ENCODE measurements around the gene RPS6KB1. TPM values are rescaled to one million over a fixed set of nuclear protein-coding genes. Genes with fewer than 3 reads are reported as not detected.
A peak's percentile ranks its signal among the peaks of the same experiment; 100 is the strongest.
"Not testable (repeated sequence)": the region's sequence is repeated elsewhere in the genome, so short reads cannot be mapped to it uniquely, and the experiment has no call there.

The RPS6KB1 gene
- polyA plus RNA-seq, 1 of the 3 experiments (the other 2 are of a cell fraction) = 13.4 TPM

- TF ChIP-seq USF1 (IDR thresholded peaks at IDR 0.05; ENCODE audit: borderline replicate concordance, low read depth) (no peak), RFX5 (IDR thresholded peaks at IDR 0.05; ENCODE audit: low read length) (no peak), NRF1 (IDR thresholded peaks at IDR 0.05; ENCODE audit: low read depth, low read length) (no peak), CTCF (IDR thresholded peaks at IDR 0.05) (peak; percentile 84), GATA2 (CRISPR knock-in tag; IDR thresholded peaks at IDR 0.05) (no peak), NFIC (IDR thresholded peaks at IDR 0.05; ENCODE audit: borderline replicate concordance) (no peak), TEAD4 (IDR thresholded peaks at IDR 0.05; ENCODE audit: borderline replicate concordance, insufficient read depth) (no peak), TAF1 (IDR thresholded peaks at IDR 0.05; ENCODE audit: borderline replicate concordance, low read depth, low read length) (no peak), TCF12 (IDR thresholded peaks at IDR 0.05) (no peak), RCOR1 (IDR thresholded peaks at IDR 0.05; ENCODE audit: low read length) (no peak), FOSL2 (IDR thresholded peaks at IDR 0.05; ENCODE audit: borderline replicate concordance, low read depth) (no peak), EP300 (IDR thresholded peaks at IDR 0.05; ENCODE audit: borderline replicate concordance in 1 of 2, low read depth in 1 of 2, low read length in 1 of 2) (no peak), RXRA (IDR thresholded peaks at IDR 0.05; ENCODE audit: borderline replicate concordance, low read depth) (no peak)
Measured at GRCh38 chr17:59914274-59914854, 21.4 kb downstream of the RPS6KB1 start (continued).

GRCh38 chr17:59916446-59916845 lies 23.5 kb downstream of the RPS6KB1 start:
- no peaks in the 10 kb centered on the region for H3K9me3 ChIP-seq
- peaks cover 41 to 78% of the 10 kb centered on the region in 2 experiments for H3K36me3 ChIP-seq (replicated peaks in 1 of 2; ENCODE audit: control insufficient read depth in 1 of 2, insufficient read depth in 2 of 2, low read length in 1 of 2)
- no peak overlapping the region for H3K27ac ChIP-seq (ENCODE audit: low read depth in 2 of 2, low read length in 1 of 2)
- CTCF ChIA-PET = interaction anchor here (1.1 to 8.1 kb wide), 3 partner anchors 121 to 134 kb away, joined by 3 to 129 read pairs (median 10); no protein-coding TSS in a partner anchor
- H3K9me2 ChIP-seq = no peaks in the 10 kb centered on the region
- TF ChIP-seq MAX (IDR thresholded peaks at IDR 0.05; ENCODE audit: low read depth) (no peak), ZBTB33 (IDR thresholded peaks at IDR 0.05; ENCODE audit: borderline replicate concordance, low read depth) (no peak), RXRA (IDR thresholded peaks at IDR 0.05; ENCODE audit: borderline replicate concordance, low read depth) (no peak)
- H3K4me2 ChIP-seq = no peak overlapping the region
- H3K4me3 ChIP-seq (ENCODE audit: low read depth in 2 of 2, low read length in 1 of 2) = no peak overlapping the region
- H3K27me3 ChIP-seq (ENCODE audit: insufficient read depth) = no peaks in the 10 kb centered on the region
- no peaks in the 10 kb centered on the region for H3K4me1 ChIP-seq (ENCODE audit: control insufficient read depth in 1 of 2, insufficient read depth in 2 of 2, low read depth in 1 of 2, low read length in 1 of 2)
- POLR2A ChIA-PET = no interaction called here
- H4K20me1 ChIP-seq (ENCODE audit: insufficient read depth) = no peaks in the 10 kb centered on the region
- H3K9ac ChIP-seq = no peak overlapping the region
- H2AFZ ChIP-seq (ENCODE audit: low read depth) = no peak overlapping the region
- no peaks in the 10 kb centered on the region; the same call in 1 of the 2 replicates for H3K79me2 ChIP-seq (ENCODE audit: insufficient read depth)
- no peak for DNase-seq
- peaks cover 22% of the 10 kb centered on the region for H3F3A ChIP-seq (replicated peaks; ENCODE audit: insufficient read depth)

GRCh38 chr17:59920637-59921036 lies 27.7 kb downstream of the RPS6KB1 start:
- H4K20me1 ChIP-seq (ENCODE audit: insufficient read depth); H3K9ac ChIP-seq; H3F3A ChIP-seq (replicated peaks; ENCODE audit: insufficient read depth); H3K9me3 ChIP-seq; H3K4me3 ChIP-seq (ENCODE audit: low read depth in 2 of 2, low read length in 1 of 2); H3K79me2 ChIP-seq (ENCODE audit: insufficient read depth); H3K4me2 ChIP-seq; H3K9me2 ChIP-seq; DNase-seq; H3K27me3 ChIP-seq (ENCODE audit: insufficient read depth); H2AFZ ChIP-seq (ENCODE audit: low read depth); POLR2A ChIA-PET; H3K4me1 ChIP-seq (ENCODE audit: control insufficient read depth in 1 of 2, insufficient read depth in 2 of 2, low read depth in 1 of 2, low read length in 1 of 2); H3K27ac ChIP-seq (ENCODE audit: low read depth in 2 of 2, low read length in 1 of 2): not testable (repeated sequence)
- H3K36me3 ChIP-seq (replicated peaks in 1 of 2; ENCODE audit: control insufficient read depth in 1 of 2, insufficient read depth in 2 of 2, low read length in 1 of 2) = peaks cover 24 to 74% of the 10 kb centered on the region in 2 experiments
- CTCF ChIA-PET = interaction anchor here (0.7 to 2.7 kb wide), 2 partner anchors 117 to 167 kb away, joined by 3 to 8 read pairs; no protein-coding TSS in a partner anchor
- WGBS (ENCODE audit: low lambda C conversion rate) = 98% methylated on average over 5 of the region's 5 CpGs

GRCh38 chr17:59930121-59930520 lies 37.2 kb downstream of the RPS6KB1 start:
- CTCF ChIA-PET = interaction anchor here (1.6 kb wide), 1 partner anchor 16 kb away, joined by 5 read pairs; no protein-coding TSS in a partner anchor
- H3K9ac ChIP-seq; H4K20me1 ChIP-seq (ENCODE audit: insufficient read depth); H3K27ac ChIP-seq (ENCODE audit: low read depth in 2 of 2, low read length in 1 of 2); H2AFZ ChIP-seq (ENCODE audit: low read depth); H3K79me2 ChIP-seq (ENCODE audit: insufficient read depth); H3K4me2 ChIP-seq; H3K4me3 ChIP-seq (ENCODE audit: low read depth in 2 of 2, low read length in 1 of 2); H3K9me2 ChIP-seq; POLR2A ChIA-PET; H3F3A ChIP-seq (replicated peaks; ENCODE audit: insufficient read depth); H3K9me3 ChIP-seq; DNase-seq; H3K4me1 ChIP-seq (ENCODE audit: control insufficient read depth in 1 of 2, insufficient read depth in 2 of 2, low read depth in 1 of 2, low read length in 1 of 2); H3K27me3 ChIP-seq (ENCODE audit: insufficient read depth): not testable (repeated sequence)
- 94% methylated on average over 2 of the region's 2 CpGs for WGBS (ENCODE audit: low lambda C conversion rate)
- peaks cover 66 to 95% of the 10 kb centered on the region in 2 experiments for H3K36me3 ChIP-seq (replicated peaks in 1 of 2; ENCODE audit: control insufficient read depth in 1 of 2, insufficient read depth in 2 of 2, low read length in 1 of 2)
